AG09309 (cell line): ENCODE data around the gene PPARGC1A.

ENCODE experiments used
- DNase-seq: peaks from one replicate; pipeline ENCODE4 v3.0.0-alpha.2; 2010; ENCODE audit warnings: low read depth
- H3K4me3 ChIP-seq: 2 replicates; pipeline ENCODE4 v1.5.1; 2011; ENCODE audit warnings: mild to moderate bottlenecking, low read depth, low read length, moderate library complexity; ENCODE audit not compliant: control insufficient read depth
- CTCF ChIP-seq: IDR thresholded peaks from 2 replicates; pipeline ENCODE4 v1.5.1; 2011; ENCODE audit warnings: mild to moderate bottlenecking, low read depth, low read length, inconsistent platforms; ENCODE audit not compliant: insufficient read depth, control insufficient read depth; ENCODE audit errors: missing control alignments

Gene PPARGC1A

DNA sequence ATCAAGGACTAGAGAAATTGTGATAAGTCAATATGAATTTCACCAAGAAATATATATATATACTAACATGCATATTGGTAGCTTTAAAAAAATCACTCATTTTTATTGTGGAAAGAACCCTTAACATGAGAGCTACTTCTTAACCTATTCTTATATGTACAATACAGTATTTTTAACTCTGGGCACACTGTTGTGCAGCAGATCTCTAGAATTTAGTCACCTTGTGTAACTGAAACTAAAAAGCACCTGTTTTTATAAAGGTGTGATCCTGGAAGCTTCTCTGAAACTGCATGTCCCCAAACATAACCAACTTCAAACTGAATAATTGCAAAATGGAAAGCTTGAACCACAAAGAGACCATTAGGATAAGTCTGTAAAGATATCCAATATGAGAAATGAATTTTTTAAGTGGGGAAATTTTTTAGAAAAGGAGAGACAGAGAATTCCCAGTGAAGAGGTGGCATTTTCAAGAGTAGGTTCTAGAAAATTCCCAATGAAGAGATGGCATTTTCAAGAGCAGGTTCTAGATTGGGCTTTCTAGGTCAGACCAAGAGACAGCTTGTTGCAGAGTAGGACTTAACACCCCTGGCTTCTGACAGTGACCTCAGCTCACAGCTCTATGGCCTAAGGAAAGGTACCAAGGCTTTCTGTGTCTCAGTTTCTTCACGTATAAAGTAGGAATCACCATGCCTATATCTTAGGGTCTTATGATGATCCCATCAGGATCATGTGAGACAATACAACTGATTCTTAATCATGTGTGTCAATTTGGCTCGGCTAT, 22.0 kb upstream of the PPARGC1A start:
- DNase-seq: no peak
- no peak for TF ChIP-seq CTCF
- H3K4me3 ChIP-seq: no peak overlapping the region

- no peak for DNase-seq
- no peak for TF ChIP-seq CTCF
- H3K4me3 ChIP-seq: no peak overlapping the region
These were observed 19.8 kb upstream of the PPARGC1A start for GRCh38 chr4:23909671-23910070.

GRCh38 chr4:23906839-23907238, 17.0 kb upstream of the PPARGC1A start:
- TF ChIP-seq CTCF: no peak
- H3K4me3 ChIP-seq: no peak overlapping the region
- DNase-seq: no peak

- no peak for TF ChIP-seq CTCF
- H3K4me3 ChIP-seq: no peak overlapping the region
- DNase-seq: no peak
These were observed 14.8 kb upstream of the PPARGC1A start for GRCh38 chr4:23904639-23905071.

DNA sequence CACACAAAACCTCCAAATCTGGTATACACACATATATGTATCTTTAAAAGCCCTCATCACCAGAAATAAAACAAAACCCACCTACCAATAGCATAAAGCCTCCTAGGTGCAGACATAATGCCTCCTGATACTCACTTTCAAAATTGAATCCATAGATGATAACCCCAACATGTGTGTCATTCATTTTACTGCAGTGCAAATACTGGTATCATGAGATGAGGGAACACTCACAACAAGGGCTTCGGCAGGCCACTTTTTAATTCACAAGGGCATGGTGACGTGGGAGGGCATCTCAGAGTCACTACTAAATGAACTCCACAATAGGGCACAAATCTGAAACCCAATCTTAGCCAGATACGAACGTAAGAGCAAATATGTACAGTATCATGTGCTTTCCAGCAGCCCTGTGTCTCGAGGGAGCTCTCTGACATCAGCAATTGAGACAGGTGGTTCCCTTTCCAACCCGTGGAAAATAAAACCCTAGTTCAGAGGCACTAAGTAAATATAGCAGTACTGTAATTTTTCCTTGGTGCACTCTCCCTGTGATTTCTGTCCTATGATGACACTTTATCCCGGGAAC, 14.1 kb upstream of the PPARGC1A start:
- TF ChIP-seq CTCF: no peak

GRCh38 chr4:23902222-23902804, 12.5 kb upstream of the PPARGC1A start:
- no peak for TF ChIP-seq CTCF
- no peak for DNase-seq
- no peak overlapping the region for H3K4me3 ChIP-seq

More for the DNA sequence above, 14.1 kb upstream of the PPARGC1A start:
- no peak overlapping the region for H3K4me3 ChIP-seq
- DNase-seq: no peak
